NCI-H1930 (cell line): ENCODE measurements around the gene ASIC2.

Experiments
- DNase-seq, 2 experiments: peaks; one replicate each; lab custom pipeline; 2025; lab: John Stamatoyannopoulos, UW

ASIC2 gene

DNA sequence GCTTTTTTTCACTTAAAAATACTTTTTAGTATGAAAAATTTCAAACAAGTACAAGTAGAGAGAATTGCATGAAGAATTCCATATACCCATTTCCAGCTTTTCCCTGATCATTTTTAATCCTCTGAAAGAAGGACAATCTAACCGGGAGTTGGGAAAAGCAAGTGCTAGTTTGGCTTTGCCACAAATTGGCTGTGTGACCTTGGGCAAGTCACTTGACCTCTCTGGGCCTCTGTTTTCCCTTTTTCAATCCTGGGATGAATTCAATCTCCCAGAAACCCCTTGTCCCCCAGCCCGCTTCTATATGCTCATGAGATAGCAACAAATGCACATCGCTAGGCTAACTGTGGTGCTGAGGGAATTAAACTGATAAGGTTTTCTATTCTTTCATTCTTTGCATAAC, 49.4 kb downstream of the ASIC2 start:
- no peak for DNase-seq

DNA sequence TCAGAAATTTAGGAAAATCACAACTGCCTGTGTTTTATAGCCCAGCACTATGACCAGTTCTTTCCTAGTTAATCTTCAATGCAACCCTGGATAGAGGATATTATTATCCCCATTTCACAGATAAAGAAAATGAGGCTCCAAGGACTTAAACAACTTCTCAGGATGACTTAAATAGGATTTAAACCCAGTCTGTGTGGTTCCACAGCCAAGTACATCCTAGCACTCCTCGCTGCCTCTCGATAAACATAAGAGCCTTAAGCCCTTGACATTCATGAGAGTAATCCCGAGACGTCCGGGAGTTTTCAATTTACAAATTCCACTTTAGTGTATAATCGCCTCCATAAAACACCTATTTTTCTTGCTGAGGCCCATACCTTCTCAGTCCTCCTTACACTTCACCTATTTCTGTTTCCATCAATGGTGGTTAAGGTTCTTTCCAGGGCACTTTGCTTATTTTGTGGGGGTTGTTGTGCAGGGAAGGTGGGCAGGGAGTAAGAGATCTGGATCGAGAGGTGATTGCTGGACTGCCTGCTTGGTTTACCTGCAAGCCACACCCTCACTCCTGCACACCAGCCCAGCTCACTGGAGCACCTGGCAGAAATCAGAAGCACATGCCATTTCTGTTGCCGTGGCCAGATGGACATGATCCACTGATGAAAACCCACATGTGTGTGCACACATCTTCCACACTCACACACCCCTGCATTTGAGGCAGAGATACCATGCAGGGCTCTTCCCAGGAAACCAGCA, 50.5 kb downstream of the ASIC2 start:
- DNase-seq = no peak

DNA sequence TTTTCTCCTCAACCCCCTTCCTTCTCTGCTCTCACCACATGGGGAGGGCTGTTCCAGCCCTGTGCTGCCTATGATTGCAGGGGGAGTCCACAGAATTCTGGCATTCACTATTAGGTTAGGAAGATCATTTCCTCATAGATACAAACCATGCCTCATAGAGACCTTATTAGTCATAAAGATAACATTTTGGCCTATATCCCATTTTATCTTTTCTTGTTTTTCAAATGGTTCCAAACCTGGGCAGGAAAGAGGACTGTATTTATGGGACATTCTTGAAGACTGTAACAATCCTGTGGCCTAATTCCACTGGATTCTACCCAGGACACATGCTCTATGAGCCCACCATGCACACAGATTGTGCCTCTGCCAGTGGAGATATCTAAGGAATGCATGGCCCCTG, 51.7 kb downstream of the ASIC2 start:
- no peak for DNase-seq

GRCh38 chr17:33240362-33240761, 52.7 kb downstream of the ASIC2 start:
- no peak for DNase-seq

- no peak for DNase-seq
These were observed 53.4 kb downstream of the ASIC2 start for GRCh38 chr17:33239702-33240101.

- no peak for DNase-seq
These were observed 58.0 kb downstream of the ASIC2 start for GRCh38 chr17:33234930-33235685.

DNA sequence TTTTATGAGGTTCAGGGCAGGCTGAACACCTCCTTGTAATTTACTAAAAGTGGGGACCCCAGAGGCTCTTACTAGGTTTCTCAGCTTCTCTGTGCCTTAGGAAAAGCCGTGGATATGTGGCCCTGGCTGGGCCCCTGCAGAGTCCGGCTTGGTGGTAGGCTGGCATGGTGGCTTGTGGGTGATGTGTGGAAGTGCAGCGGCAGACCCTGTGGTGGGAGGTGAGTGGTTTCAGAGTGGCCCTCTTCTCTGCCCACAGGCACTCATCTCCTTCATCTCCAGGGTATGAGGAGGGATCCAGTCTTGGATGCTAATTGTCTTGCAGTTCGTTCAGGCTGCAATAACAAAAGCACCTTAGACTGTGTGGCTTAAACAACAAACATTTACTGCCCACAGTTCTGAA, 58.9 kb downstream of the ASIC2 start:
- DNase-seq = no peak

GRCh38 chr17:33233811-33234177, 59.3 kb downstream of the ASIC2 start:
- no peak for DNase-seq

DNA sequence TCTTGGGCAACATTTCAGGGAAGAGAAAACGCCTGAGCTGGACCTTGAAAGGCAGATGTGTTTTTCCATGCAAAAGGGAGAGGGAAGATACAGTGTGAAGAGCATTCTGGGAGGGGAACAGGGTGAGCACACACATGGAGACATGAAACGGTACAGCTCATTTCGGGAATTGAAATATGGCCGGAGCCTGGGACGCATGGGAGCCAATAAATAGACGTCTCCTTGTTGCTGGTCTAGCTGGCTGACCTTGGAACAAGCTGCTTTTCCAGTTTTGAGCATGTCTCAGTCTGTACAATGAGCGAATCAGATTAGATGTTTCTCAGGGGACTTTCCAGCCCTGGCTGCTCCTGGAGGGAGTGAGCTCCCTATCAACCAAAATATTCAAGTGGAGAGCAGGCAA, 63.6 kb downstream of the ASIC2 start:
- no peak for DNase-seq

DNA sequence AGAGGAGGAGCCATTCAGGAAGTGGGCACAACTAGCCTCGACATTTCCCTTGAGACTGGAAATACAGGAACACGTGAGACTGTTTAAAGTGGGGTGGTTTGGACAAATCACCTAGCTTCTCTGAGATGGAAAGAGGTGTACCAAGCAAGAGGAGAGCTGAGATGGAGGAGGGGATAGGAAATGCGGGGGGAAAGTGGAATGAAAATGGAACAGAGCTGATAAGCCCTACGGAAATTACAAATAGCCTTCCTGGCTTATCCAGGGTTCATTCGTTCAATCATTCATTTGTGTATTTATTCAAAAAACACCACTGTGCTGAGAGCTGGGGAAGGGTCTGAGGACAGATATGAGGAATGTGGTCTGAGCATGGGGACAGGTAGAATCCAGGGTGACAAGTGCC, 64.1 kb downstream of the ASIC2 start:
- DNase-seq = no peak

GRCh38 chr17:33228548-33228947, 64.5 kb downstream of the ASIC2 start:
- DNase-seq = no peak

DNA sequence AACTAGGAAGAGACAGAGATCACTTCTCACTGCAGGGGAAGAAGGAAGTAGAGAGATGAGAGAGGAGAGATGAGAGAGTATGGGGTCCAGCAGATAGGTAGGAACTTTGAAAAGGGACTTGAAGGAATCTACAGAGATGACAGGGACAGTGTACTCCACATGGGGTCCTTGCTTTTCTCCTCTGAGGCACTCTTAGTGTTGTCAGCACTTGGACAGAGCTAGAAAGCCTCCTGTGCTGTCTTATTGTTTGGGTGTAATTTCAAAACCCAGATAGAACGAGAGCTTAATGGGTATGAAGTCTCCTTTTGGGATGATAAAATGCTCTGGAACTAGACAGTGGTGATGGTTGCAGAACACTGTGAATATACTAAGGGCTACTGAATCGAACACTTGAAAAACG, 65.2 kb downstream of the ASIC2 start:
- DNase-seq = no peak

GRCh38 chr17:33225994-33226393, 67.1 kb downstream of the ASIC2 start:
- no peak for DNase-seq

DNA sequence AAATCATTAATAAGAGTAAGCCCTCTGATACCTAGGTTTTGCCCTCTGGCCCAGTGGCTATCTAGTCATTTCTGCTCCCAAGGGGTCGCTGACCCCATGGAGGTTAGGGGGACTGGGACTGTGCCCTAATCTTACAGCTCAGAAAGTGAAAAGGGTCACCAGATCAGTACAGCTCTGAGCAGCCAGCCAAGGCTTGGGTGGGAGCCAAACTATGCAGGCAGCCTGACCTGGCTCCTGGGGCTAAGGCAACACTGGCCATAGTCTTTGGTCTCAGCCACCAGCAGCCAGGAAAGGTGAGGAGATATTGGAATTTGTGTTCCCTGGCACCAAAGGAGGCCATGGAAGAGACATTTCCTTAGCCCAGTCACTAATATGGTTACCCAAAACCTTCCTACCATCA, 67.6 kb downstream of the ASIC2 start:
- no peak for DNase-seq

GRCh38 chr17:33220036-33220435, 73.1 kb downstream of the ASIC2 start:
- no peak for DNase-seq

- no peak for DNase-seq
These were observed 74.1 kb downstream of the ASIC2 start for GRCh38 chr17:33218698-33219601.

GRCh38 chr17:33217891-33218290, 75.2 kb downstream of the ASIC2 start:
- no peak for DNase-seq

GRCh38 chr17:33214996-33215395, 78.1 kb downstream of the ASIC2 start:
- no peak for DNase-seq

DNA sequence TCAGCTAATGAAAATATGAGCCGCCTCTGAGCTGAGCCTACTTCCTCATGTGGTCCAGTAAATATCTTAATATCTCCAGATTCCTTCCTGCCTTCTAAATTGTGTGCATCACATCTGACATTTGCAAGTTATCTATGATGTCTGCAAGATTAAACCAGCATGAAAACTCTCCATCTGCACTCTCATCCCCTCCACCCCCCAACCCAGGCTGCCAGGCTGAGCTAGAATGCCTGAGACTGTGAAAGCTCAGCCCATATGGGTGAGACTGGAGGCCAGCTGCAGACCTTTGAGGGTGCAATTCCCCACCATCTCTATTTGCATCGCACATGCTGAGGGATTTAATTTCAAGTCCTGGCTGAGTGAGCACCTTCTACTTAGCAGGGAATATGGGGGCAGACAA, 82.8 kb downstream of the ASIC2 start:
- DNase-seq = no peak

- DNase-seq = no peak
These were observed 83.4 kb downstream of the ASIC2 start for GRCh38 chr17:33209671-33210070.

DNA sequence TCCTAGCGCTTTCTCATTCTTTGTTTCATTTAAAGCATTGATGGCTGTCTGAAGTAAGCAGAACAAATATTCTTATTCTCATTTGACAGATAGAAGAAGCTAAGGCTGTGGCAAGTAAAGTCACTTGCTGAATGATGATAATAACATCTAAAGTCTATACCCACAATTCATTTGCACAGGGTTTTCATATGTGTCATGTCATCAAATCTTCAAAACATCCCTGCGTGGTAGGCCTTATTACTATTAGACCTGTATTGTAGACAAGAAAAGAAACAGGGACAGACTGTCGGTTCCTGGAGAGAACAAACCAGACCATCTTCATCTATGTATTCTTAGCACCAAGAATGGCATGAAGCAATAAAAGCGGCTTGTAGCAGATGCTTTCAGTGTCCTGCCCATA, 85.9 kb downstream of the ASIC2 start:
- no peak for DNase-seq

GRCh38 chr17:33205552-33205951, 87.5 kb downstream of the ASIC2 start:
- DNase-seq = no peak

DNA sequence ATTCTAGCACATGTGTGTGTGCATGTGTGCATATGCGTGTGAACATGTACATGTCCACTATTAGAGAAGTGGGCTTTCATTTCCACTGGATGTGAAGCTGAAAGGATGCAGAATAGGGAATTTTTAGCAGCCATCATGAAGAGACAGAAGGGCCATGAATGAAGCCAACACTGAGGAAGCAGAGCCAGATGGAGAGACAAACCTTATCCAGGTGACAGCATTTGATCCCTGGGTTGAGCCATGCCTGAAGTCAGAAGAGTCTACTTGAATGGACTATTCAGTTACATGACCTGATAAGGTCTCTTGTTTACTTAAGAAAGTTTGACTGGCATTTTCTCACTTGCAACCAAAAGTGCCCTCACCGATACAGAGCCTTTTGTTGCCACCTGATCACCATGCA, 88.4 kb downstream of the ASIC2 start:
- DNase-seq = no peak
